HepG2 (cell line): ENCODE results near the gene COL4A2. TPM values are rescaled to one million over a fixed set of nuclear protein-coding genes. Genes with fewer than 3 reads are reported as not detected.

Experiments
- DDIT3 ChIP-seq: sonication (generic); formaldehyde crosslinking; IDR thresholded peaks from 2 replicates; pipeline ENCODE4 v1.4.0; 2020; ENCODE audit warnings: mild to moderate bottlenecking, missing genetic modification reagents
- DPF2 ChIP-seq: sonication (generic); formaldehyde crosslinking; IDR thresholded peaks from 2 replicates; pipeline ENCODE4 v1.4.0; 2020; ENCODE audit warnings: mild to moderate bottlenecking, low read depth, missing genetic modification reagents, borderline replicate concordance
- ELF1 ChIP-seq: sonication (generic); formaldehyde crosslinking; IDR thresholded peaks from 2 replicates; pipeline ENCODE4 v1.4.0; 2020; ENCODE audit warnings: missing genetic modification reagents
- GLMP ChIP-seq: sonication (generic); formaldehyde crosslinking; IDR thresholded peaks from 2 replicates; pipeline ENCODE4 v1.9.0; 2021; ENCODE audit warnings: missing genetic modification reagents, mild to moderate bottlenecking, borderline replicate concordance
- HDAC1 ChIP-seq: sonication (generic); formaldehyde crosslinking; IDR thresholded peaks from 2 replicates; pipeline ENCODE4 v1.5.1; 2020; ENCODE audit warnings: mild to moderate bottlenecking, missing genetic modification reagents
- MXI1 ChIP-seq: IDR thresholded peaks from 3 replicates; pipeline ENCODE4 v1.6.1; 2012; ENCODE audit warnings: low read depth, low read length, inconsistent platforms, borderline replicate concordance
- NCOA1 ChIP-seq: sonication (generic); formaldehyde crosslinking; IDR thresholded peaks from 2 replicates; pipeline ENCODE4 v1.9.0; 2021; ENCODE audit warnings: missing genetic modification reagents
- NR2F2 ChIP-seq: IDR thresholded peaks from 2 replicates; pipeline ENCODE4 v1.6.1; 2012; ENCODE audit warnings: low read depth, inconsistent platforms, borderline replicate concordance
- RNF2 ChIP-seq: fragments of 450-650 bp; conservative IDR thresholded peaks from 2 replicates; pipeline ENCODE4 v1.6.1; 2016; ENCODE audit warnings: low read depth
- RNF219 ChIP-seq: sonication (generic); formaldehyde crosslinking; IDR thresholded peaks from 2 replicates; pipeline ENCODE4 v1.5.0; 2020; ENCODE audit warnings: mild to moderate bottlenecking, missing genetic modification reagents
- TOPORS ChIP-seq: sonication (generic); formaldehyde crosslinking; IDR thresholded peaks from 2 replicates; pipeline ENCODE4 v1.8.0; 2023; ENCODE audit warnings: mild to moderate bottlenecking, missing genetic modification reagents
- ZNF12 ChIP-seq: sonication (generic); formaldehyde crosslinking; IDR thresholded peaks from 2 replicates; pipeline ENCODE4 v1.5.0; 2020; ENCODE audit warnings: missing genetic modification reagents
- ZNF251 ChIP-seq: sonication (generic); formaldehyde crosslinking; IDR thresholded peaks from 2 replicates; pipeline ENCODE4 v1.9.0; 2021; ENCODE audit warnings: mild to moderate bottlenecking, missing genetic modification reagents
- ZNF746 ChIP-seq: sonication (generic); formaldehyde crosslinking; IDR thresholded peaks from 2 replicates; pipeline ENCODE4 v1.8.0; 2022; ENCODE audit warnings: mild to moderate bottlenecking, missing genetic modification reagents
- ZSCAN21 ChIP-seq: sonication (generic); formaldehyde crosslinking; IDR thresholded peaks from 2 replicates; pipeline ENCODE4 v1.8.0; 2022; ENCODE audit warnings: mild to moderate bottlenecking, missing genetic modification reagents, moderate library complexity, borderline replicate concordance
- polyA plus RNA-seq, 8 experiments: library from polyadenylated mRNA; depleted of rRNA in 3 of 8; stranded (reverse) in 7 of 8; unstranded in 1 of 8; fragments of >200 nt; fragmentation: Illumina TruSeq in 4 of 8; extraction: Trizol in 4 of 8; gene quantifications; 2 replicates each; pipeline versions ENCODE4 v1.2.1 to v1.2.3, GENCODE V29; 2011 to 2016; ENCODE audit warnings: low read depth in 4 of 8, missing spikeins in 1 of 8, mixed read lengths in 1 of 8; ENCODE audit not compliant: insufficient read depth in 1 of 8
- total RNA-seq, 5 experiments: library from RNA; depleted of rRNA; stranded (reverse); fragments of >200 nt; fragmentation: Illumina TruSeq; extraction: Trizol; gene quantifications; 2 replicates each; pipeline ENCODE4 v1.2.3, GENCODE V29; 2016; ENCODE audit warnings: low read depth in 1 of 5
- TF ChIP-seq, protein P1 (sequence below): sonication (generic); formaldehyde crosslinking; IDR thresholded peaks from 2 replicates; pipeline ENCODE4 v1.4.0; 2020; ENCODE audit warnings: missing genetic modification reagents
- TF ChIP-seq, protein P2 (sequence below): sonication (generic); formaldehyde crosslinking; IDR thresholded peaks from 2 replicates; pipeline ENCODE4 v1.4.0; 2020; ENCODE audit warnings: missing genetic modification reagents
- TF ChIP-seq, protein P3 (sequence below): sonication (generic); formaldehyde crosslinking; IDR thresholded peaks from 2 replicates; pipeline ENCODE4 v1.8.0; 2022; ENCODE audit warnings: mild to moderate bottlenecking, missing genetic modification reagents, borderline replicate concordance
- TF ChIP-seq, protein P4 (sequence below): sonication (generic); formaldehyde crosslinking; IDR thresholded peaks from 2 replicates; pipeline ENCODE4 v1.4.0; 2020; ENCODE audit warnings: missing genetic modification reagents, borderline replicate concordance

COL4A2 gene
- total and polyA plus RNA-seq, 2 of the 13 experiments (the other 11 are each of a cell fraction or from before 2014, with no cell fraction given), result 0.22 to 1.9 TPM

- TF ChIP-seq, protein P1, sequence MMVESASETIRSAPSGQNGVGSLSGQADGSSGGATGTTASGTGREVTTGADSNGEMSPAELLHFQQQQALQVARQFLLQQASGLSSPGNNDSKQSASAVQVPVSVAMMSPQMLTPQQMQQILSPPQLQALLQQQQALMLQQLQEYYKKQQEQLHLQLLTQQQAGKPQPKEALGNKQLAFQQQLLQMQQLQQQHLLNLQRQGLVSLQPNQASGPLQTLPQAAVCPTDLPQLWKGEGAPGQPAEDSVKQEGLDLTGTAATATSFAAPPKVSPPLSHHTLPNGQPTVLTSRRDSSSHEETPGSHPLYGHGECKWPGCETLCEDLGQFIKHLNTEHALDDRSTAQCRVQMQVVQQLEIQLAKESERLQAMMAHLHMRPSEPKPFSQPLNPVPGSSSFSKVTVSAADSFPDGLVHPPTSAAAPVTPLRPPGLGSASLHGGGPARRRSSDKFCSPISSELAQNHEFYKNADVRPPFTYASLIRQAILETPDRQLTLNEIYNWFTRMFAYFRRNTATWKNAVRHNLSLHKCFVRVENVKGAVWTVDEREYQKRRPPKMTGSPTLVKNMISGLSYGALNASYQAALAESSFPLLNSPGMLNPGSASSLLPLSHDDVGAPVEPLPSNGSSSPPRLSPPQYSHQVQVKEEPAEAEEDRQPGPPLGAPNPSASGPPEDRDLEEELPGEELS (CRISPR knock-in tag), result no peak
- TF ChIP-seq DPF2 (CRISPR knock-in tag), result no peak
- no peak for TF ChIP-seq MXI1
- TF ChIP-seq, protein P2, sequence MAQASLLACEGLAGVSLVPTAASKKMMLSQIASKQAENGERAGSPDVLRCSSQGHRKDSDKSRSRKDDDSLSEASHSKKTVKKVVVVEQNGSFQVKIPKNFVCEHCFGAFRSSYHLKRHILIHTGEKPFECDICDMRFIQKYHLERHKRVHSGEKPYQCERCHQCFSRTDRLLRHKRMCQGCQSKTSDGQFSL, result no peak
- TF ChIP-seq NR2F2, result no peak
- TF ChIP-seq TOPORS (CRISPR knock-in tag), result no peak
- no peak for TF ChIP-seq RNF219 (CRISPR knock-in tag)
- no peak for TF ChIP-seq NCOA1
- TF ChIP-seq, protein P3, sequence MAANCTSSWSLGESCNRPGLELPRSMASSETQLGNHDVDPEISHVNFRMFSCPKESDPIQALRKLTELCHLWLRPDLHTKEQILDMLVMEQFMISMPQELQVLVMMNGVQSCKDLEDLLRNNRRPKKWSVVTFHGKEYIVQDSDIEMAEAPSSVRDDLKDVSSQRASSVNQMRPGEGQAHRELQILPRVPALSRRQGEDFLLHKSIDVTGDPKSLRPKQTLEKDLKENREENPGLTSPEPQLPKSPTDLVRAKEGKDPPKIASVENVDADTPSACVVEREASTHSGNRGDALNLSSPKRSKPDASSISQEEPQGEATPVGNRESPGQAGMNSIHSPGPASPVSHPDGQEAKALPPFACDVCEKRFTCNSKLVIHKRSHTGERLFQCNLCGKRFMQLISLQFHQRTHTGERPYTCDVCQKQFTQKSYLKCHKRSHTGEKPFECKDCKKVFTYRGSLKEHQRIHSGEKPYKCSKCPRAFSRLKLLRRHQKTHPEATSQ, result no peak
- TF ChIP-seq GLMP (CRISPR knock-in tag), result no peak
- TF ChIP-seq, protein P4, sequence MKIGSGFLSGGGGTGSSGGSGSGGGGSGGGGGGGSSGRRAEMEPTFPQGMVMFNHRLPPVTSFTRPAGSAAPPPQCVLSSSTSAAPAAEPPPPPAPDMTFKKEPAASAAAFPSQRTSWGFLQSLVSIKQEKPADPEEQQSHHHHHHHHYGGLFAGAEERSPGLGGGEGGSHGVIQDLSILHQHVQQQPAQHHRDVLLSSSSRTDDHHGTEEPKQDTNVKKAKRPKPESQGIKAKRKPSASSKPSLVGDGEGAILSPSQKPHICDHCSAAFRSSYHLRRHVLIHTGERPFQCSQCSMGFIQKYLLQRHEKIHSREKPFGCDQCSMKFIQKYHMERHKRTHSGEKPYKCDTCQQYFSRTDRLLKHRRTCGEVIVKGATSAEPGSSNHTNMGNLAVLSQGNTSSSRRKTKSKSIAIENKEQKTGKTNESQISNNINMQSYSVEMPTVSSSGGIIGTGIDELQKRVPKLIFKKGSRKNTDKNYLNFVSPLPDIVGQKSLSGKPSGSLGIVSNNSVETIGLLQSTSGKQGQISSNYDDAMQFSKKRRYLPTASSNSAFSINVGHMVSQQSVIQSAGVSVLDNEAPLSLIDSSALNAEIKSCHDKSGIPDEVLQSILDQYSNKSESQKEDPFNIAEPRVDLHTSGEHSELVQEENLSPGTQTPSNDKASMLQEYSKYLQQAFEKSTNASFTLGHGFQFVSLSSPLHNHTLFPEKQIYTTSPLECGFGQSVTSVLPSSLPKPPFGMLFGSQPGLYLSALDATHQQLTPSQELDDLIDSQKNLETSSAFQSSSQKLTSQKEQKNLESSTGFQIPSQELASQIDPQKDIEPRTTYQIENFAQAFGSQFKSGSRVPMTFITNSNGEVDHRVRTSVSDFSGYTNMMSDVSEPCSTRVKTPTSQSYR, result 0 out of 2 replicates have a peak, but pooled peaks have one; percentile 9
- no peak for TF ChIP-seq ZNF746
- no peak for TF ChIP-seq ZNF12 (CRISPR knock-in tag)
- TF ChIP-seq DDIT3 (CRISPR knock-in tag), result no peak
- TF ChIP-seq RNF2, result no peak
- no peak; the same call in 1 of the 2 replicates for TF ChIP-seq ZSCAN21 (CRISPR knock-in tag)
- no peak for TF ChIP-seq ZNF251 (CRISPR knock-in tag)
- TF ChIP-seq ELF1 (CRISPR knock-in tag), result no peak
- no peak for TF ChIP-seq HDAC1
Measured at GRCh38 chr13:110455941-110456340, 148.9 kb downstream of the COL4A2 start (continued).
